SIG-M5 treated with dmso at 0.1 percent for 504 hours (cell line): ENCODE data around the gene WBP2.
"Not testable (repeated sequence)": the region's sequence is repeated elsewhere in the genome, so short reads cannot be mapped to it uniquely, and the experiment has no call there.

ENCODE experiments used
- DNase-seq: peaks from one replicate; lab custom pipeline; 2025; ENCODE audit not compliant: unreplicated experiment; lab: John Stamatoyannopoulos, UW

The WBP2 gene

GRCh38 chr17:75889454-75889853 is 34.3 kb upstream of the WBP2 start:
- DNase-seq = no peak

GRCh38 chr17:75888484-75888883 is 33.3 kb upstream of the WBP2 start:
- DNase-seq = no peak

GRCh38 chr17:75885860-75886259 is 30.7 kb upstream of the WBP2 start:
- DNase-seq = not testable (repeated sequence)

- DNase-seq = no peak
These were observed 30.3 kb upstream of the WBP2 start for GRCh38 chr17:75885431-75885830.

- DNase-seq = no peak
These were observed 26.7 kb upstream of the WBP2 start for GRCh38 chr17:75881678-75882454.

GRCh38 chr17:75880266-75880665 is 25.1 kb upstream of the WBP2 start:
- no peak for DNase-seq

GRCh38 chr17:75878174-75878998 is 23.3 kb upstream of the WBP2 start, which contains the start of gene TRIM47:
TSS of gene TRIM47 (minus strand) at chr17:75878581. CDS start at chr17:75878548, 33 bp downstream.
- DNase-seq = no peak

GRCh38 chr17:75877752-75878173 is 22.6 kb upstream of the WBP2 start:
- DNase-seq = peak; percentile 66

GRCh38 chr17:75876938-75877751 is 22.0 kb upstream of the WBP2 start:
- DNase-seq = no peak

GRCh38 chr17:75876190-75876937 is 21.2 kb upstream of the WBP2 start:
- DNase-seq = no peak

GRCh38 chr17:75875940-75876189 is 20.7 kb upstream of the WBP2 start:
- no peak for DNase-seq

- no peak for DNase-seq
These were observed 20.2 kb upstream of the WBP2 start for GRCh38 chr17:75875182-75875939.

- no peak for DNase-seq
These were observed 19.4 kb upstream of the WBP2 start for GRCh38 chr17:75874323-75875181.

GRCh38 chr17:75873587-75874322 is 18.6 kb upstream of the WBP2 start:
- no peak for DNase-seq

GRCh38 chr17:75872434-75873351 is 17.6 kb upstream of the WBP2 start:
- peak; percentile 19 for DNase-seq

- DNase-seq = not testable (repeated sequence)
These were observed 15.1 kb upstream of the WBP2 start for GRCh38 chr17:75870228-75870627.
